Glomerular visceral epithelial cell (primary cell): ENCODE data around the gene DPP4.
"Not testable (repeated sequence)": the region's sequence is repeated elsewhere in the genome, so short reads cannot be mapped to it uniquely, and the experiment has no call there.

Experiments
- DNase-seq: peaks from one replicate; pipeline ENCODE4 v3.0.0-alpha.2; 2016; ENCODE audit errors: extremely low spot score

Gene DPP4

GRCh38 chr2:161962160-161962559 is 111.9 kb downstream of the DPP4 start:
- DNase-seq, result no peak

GRCh38 chr2:161961061-161961460 is 113.0 kb downstream of the DPP4 start:
- DNase-seq, result no peak

GRCh38 chr2:161956738-161957137 is 117.3 kb downstream of the DPP4 start:
- no peak for DNase-seq

- DNase-seq, result no peak
Measured at GRCh38 chr2:161955211-161955610, 118.8 kb downstream of the DPP4 start.

- DNase-seq, result no peak
Measured at GRCh38 chr2:161954103-161954502, 119.9 kb downstream of the DPP4 start.

- DNase-seq, result not testable (repeated sequence)
Measured at GRCh38 chr2:161953367-161953766, 120.6 kb downstream of the DPP4 start.

GRCh38 chr2:161952783-161953191 is 121.2 kb downstream of the DPP4 start:
- no peak for DNase-seq

- no peak for DNase-seq
Measured at GRCh38 chr2:161947836-161948235, 126.2 kb downstream of the DPP4 start.

- DNase-seq, result no peak
Measured at GRCh38 chr2:161947406-161947805, 126.6 kb downstream of the DPP4 start.

- peak; percentile 39 for DNase-seq
Measured at GRCh38 chr2:161946489-161947107, 127.4 kb downstream of the DPP4 start.

- DNase-seq, result no peak
Measured at GRCh38 chr2:161943011-161943410, 131.0 kb downstream of the DPP4 start.
